Activated naive CD8-positive, alpha-beta T cell treated with anti-CD3 and anti-CD28 coated beads for 36 hours (primary cell): ENCODE measurements around the gene HSBP1. TPM values are rescaled to one million over a fixed set of nuclear protein-coding genes. Genes with fewer than 3 reads are reported as not detected.

Experiments used
- total RNA-seq, 2 experiments: library from RNA; stranded (reverse); gene quantifications; one replicate each; pipeline ENCODE4 v1.2.3, GENCODE V29; 2021

Gene HSBP1
- total RNA-seq, 2 experiments from 2014 or later: 70.6 to 82.0 TPM

Other genes starting within 250 kb of the HSBP1 start
- gene MLYCD, start 91.1 kb downstream of the HSBP1 start, total RNA-seq: 1 to 10 TPM; 2.4 TPM
- gene OSGIN1, start 145.3 kb downstream of the HSBP1 start, total RNA-seq: 1 to 10 TPM in 1 of 2 experiments, under 1 TPM in 1; 0.92 to 1.8 TPM
- not detected for gene NECAB2, start 160.3 kb downstream of the HSBP1 start, total RNA-seq
- gene SLC38A8, start 234.8 kb downstream of the HSBP1 start, total RNA-seq: not detected